Osteoblast (primary cell): ENCODE results near the gene CPHXL. TPM values are rescaled to one million over a fixed set of nuclear protein-coding genes. Genes with fewer than 3 reads are reported as not detected.

ENCODE experiments used
- DNase-seq: peaks from one replicate; pipeline ENCODE4 v3.0.0; 2011; ENCODE audit warnings: low spot score, mixed read lengths; ENCODE audit not compliant: insufficient read length; ENCODE audit errors: missing footprints
- H2AFZ ChIP-seq: 2 replicates; pipeline ENCODE4 v1.6.0; 2011; ENCODE audit warnings: mild to moderate bottlenecking, low read length
- H3K27ac ChIP-seq: 2 replicates; pipeline ENCODE4 v1.5.1; 2011; ENCODE audit warnings: mild to moderate bottlenecking, low read depth, low read length, moderate library complexity
- H3K27me3 ChIP-seq: 2 replicates; pipeline ENCODE4 v1.6.0; 2012; ENCODE audit warnings: mild to moderate bottlenecking, control low read depth, inconsistent platforms, low read length, moderate library complexity; ENCODE audit not compliant: insufficient read depth
- H3K36me3 ChIP-seq: 2 replicates; pipeline ENCODE4 v1.5.1; 2011; ENCODE audit warnings: mild to moderate bottlenecking, low read length, control low read depth, moderate library complexity; ENCODE audit not compliant: insufficient read depth
- H3K4me1 ChIP-seq: 2 replicates; pipeline ENCODE4 v1.5.1; 2011; ENCODE audit warnings: mild to moderate bottlenecking, low read length, control low read depth, moderate library complexity; ENCODE audit not compliant: insufficient read depth
- H3K4me2 ChIP-seq: 2 replicates; pipeline ENCODE4 v1.6.0; 2011; ENCODE audit warnings: mild to moderate bottlenecking, low read length; ENCODE audit not compliant: insufficient read depth
- H3K4me3 ChIP-seq: fragments of 200-600 bp; sonication (generic); 3 replicates; pipeline ENCODE4 v1.5.1; 2012; ENCODE audit warnings: mild to moderate bottlenecking, low read length, inconsistent platforms; ENCODE audit not compliant: insufficient read depth
- H3K79me2 ChIP-seq: 2 replicates; pipeline ENCODE4 v1.6.0; 2012; ENCODE audit warnings: mild to moderate bottlenecking, low read length, control low read depth, inconsistent platforms; ENCODE audit not compliant: insufficient read depth
- H3K9me3 ChIP-seq: 2 replicates; pipeline ENCODE4 v1.5.1; 2011; ENCODE audit warnings: low read depth, low read length, control low read depth
- H4K20me1 ChIP-seq: 2 replicates; pipeline ENCODE4 v1.6.0; 2012; ENCODE audit warnings: mild to moderate bottlenecking, low read length, control low read depth; ENCODE audit not compliant: insufficient read depth
- total RNA-seq: library from RNA; depleted of rRNA; stranded (reverse); fragments of >200 nt; gene quantifications from 2 replicates; pipeline ENCODE4 v1.2.3, GENCODE V29; 2012
- TF ChIP-seq, protein P1 (sequence below): IDR thresholded peaks from 2 replicates; pipeline ENCODE4 v1.5.1; 2011; ENCODE audit warnings: mild to moderate bottlenecking, low read depth, low read length, moderate library complexity; ENCODE audit errors: extremely low read depth

The CPHXL gene
- total RNA-seq, 1 donor, result not detected

DNA sequence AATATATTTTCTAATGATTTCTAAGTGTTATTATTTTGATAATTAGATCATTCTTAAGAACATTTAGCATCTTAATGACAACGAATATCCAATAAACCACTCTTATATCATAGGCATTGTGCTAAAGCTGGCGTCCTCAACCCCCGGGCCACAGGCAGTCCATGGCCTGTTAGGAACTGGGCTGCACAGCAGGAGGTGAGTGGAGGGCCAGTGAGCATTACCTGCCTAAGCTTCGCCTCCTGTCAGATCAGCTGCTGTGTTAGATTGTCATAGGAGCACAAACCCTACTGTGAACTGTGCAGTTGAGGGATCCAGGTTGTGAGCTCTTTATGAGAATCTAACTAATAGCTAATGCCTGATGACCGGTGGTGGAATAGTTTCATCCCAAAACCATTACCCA, 28.7 kb downstream of the CPHXL start:
- Histone ChIP-seq H4K20me1 (no peaks in the 10 kb centered on the region), H2AFZ (no peak overlapping the region), H3K4me3 (no peak overlapping the region), H3K9me3 (no peaks in the 10 kb centered on the region), H3K36me3 (no peaks in the 10 kb centered on the region), H3K27me3 (no peaks in the 10 kb centered on the region), H3K4me2 (no peak overlapping the region), H3K27ac (no peak overlapping the region), H3K4me1 (no peaks in the 10 kb centered on the region), H3K79me2 (no peaks in the 10 kb centered on the region)
- TF ChIP-seq, protein P1, sequence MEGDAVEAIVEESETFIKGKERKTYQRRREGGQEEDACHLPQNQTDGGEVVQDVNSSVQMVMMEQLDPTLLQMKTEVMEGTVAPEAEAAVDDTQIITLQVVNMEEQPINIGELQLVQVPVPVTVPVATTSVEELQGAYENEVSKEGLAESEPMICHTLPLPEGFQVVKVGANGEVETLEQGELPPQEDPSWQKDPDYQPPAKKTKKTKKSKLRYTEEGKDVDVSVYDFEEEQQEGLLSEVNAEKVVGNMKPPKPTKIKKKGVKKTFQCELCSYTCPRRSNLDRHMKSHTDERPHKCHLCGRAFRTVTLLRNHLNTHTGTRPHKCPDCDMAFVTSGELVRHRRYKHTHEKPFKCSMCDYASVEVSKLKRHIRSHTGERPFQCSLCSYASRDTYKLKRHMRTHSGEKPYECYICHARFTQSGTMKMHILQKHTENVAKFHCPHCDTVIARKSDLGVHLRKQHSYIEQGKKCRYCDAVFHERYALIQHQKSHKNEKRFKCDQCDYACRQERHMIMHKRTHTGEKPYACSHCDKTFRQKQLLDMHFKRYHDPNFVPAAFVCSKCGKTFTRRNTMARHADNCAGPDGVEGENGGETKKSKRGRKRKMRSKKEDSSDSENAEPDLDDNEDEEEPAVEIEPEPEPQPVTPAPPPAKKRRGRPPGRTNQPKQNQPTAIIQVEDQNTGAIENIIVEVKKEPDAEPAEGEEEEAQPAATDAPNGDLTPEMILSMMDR, result no peak
- no peak for DNase-seq

DNA sequence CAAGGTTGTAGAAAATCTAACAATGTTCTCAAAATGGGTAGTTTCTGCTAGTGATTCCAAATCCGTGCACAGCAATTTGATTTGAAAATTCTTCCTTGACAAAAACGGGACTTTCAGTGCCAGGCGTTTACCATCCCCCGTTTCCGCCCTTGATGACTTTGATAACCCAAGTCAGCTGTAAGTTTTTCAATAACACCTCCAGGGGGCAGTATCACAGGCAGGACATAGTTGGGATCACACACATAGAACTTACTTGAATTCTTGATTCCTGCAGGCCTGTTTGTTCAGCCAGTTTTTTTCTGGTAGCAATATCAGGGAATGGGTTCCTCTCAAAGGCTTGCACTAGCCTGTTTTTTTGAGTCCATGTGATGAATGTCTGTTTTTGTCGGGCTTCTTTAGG, 30.6 kb downstream of the CPHXL start:
- no peaks in the 10 kb centered on the region for H3K9me3 ChIP-seq
- no peaks in the 10 kb centered on the region for H3K79me2 ChIP-seq
- H4K20me1 ChIP-seq, result no peaks in the 10 kb centered on the region
- H3K4me1 ChIP-seq, result no peaks in the 10 kb centered on the region
- H3K27me3 ChIP-seq, result no peaks in the 10 kb centered on the region
- no peak overlapping the region for H3K4me3 ChIP-seq
- TF ChIP-seq, protein P1, result no peak
- no peak overlapping the region for H2AFZ ChIP-seq
- no peak for DNase-seq
- H3K27ac ChIP-seq, result no peak overlapping the region
- no peak overlapping the region for H3K4me2 ChIP-seq
- no peaks in the 10 kb centered on the region for H3K36me3 ChIP-seq

DNA sequence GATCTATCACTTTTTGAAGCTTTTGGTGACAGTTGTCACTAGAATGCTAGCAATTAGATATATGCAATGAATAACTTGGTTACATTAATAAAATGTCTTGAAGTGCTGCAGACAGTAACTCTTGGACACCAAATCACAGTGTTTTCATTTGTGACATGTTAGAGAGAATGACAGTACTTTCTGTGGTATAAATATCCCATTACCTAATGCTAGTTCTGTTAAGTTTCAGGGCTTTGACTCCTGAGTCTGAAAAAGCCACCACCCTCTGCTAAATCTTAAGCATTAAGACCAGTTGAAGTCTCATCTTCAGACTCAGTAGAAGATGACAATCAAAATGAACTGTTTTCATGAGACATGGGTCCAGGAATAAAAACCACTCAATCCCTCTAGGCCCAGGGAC, 38.9 kb downstream of the CPHXL start:
- TF ChIP-seq, protein P1, result no peak

DNA sequence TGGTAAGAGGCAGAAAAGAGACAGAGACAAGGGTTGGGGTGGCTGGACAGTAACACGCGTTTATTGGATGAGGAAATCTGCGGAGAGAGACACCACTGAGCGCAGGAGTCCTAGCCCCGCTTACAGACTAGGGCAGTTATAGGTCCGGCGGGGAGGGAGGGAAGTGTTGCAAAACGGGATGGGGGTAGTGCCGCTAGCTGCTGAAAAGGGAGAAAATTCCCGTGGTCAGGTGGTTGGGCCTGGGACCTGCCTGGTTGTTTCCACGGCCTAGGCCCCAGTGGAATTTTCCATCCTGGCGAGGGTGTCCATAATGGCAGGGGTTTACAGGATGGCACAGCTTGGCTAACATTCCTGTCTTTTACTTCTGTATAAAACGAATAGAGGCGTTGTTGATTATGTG, 44.0 kb downstream of the CPHXL start:
- no peaks in the 10 kb centered on the region for H3K27me3 ChIP-seq
- TF ChIP-seq, protein P1, result no peak
- no peaks in the 10 kb centered on the region for H3K4me1 ChIP-seq
- peaks cover 3% of the 10 kb centered on the region for H3K9me3 ChIP-seq
- no peak overlapping the region for H3K4me2 ChIP-seq
- H3K79me2 ChIP-seq, result no peaks in the 10 kb centered on the region
- no peak for DNase-seq
- no peaks in the 10 kb centered on the region for H4K20me1 ChIP-seq
- H3K27ac ChIP-seq, result no peak overlapping the region
- H3K4me3 ChIP-seq, result no peak overlapping the region
- H2AFZ ChIP-seq, result no peak overlapping the region
- H3K36me3 ChIP-seq, result no peaks in the 10 kb centered on the region

More for the DNA sequence above, 38.9 kb downstream of the CPHXL start:
- Histone ChIP-seq H3K79me2 (no peaks in the 10 kb centered on the region), H3K36me3 (no peaks in the 10 kb centered on the region), H3K27ac (no peak overlapping the region), H2AFZ (no peak overlapping the region), H3K4me2 (no peak overlapping the region), H3K4me3 (no peak overlapping the region), H3K27me3 (no peaks in the 10 kb centered on the region), H4K20me1 (no peaks in the 10 kb centered on the region), H3K4me1 (no peaks in the 10 kb centered on the region), H3K9me3 (peaks cover 3% of the 10 kb centered on the region)
- DNase-seq, result no peak
